Stomach (tissue), 4 donors: ENCODE results near the gene SERPINA5.

Source experiments
- EP300 ChIP-seq: sonication (generic); formaldehyde crosslinking; IDR thresholded peaks from one replicate; pipeline ENCODE4 v1.6.1; 2017; ENCODE audit warnings: antibody characterized with exemption
- POLR2A ChIP-seq, 4 donors: fragments of 450-650 bp; IDR thresholded peaks; one replicate each; pipeline ENCODE4 v1.6.1; 2016; ENCODE audit warnings: antibody characterized with exemption in 4 of 4, control low read depth in 2 of 4, mild to moderate bottlenecking in 1 of 4, moderate library complexity in 1 of 4
- POLR2AphosphoS5 ChIP-seq, 3 donors: sonication (generic); formaldehyde crosslinking; IDR thresholded peaks; one replicate each; pipeline ENCODE4 v1.6.1; 2016; ENCODE audit warnings: antibody characterized with exemption in 3 of 3
- TF ChIP-seq, protein P1 (sequence below), 7 experiments: fragments of 450-650 bp in 4 of 7; fragments of 200-600 bp in 3 of 7; sonication (generic) in 3 of 7; IDR thresholded peaks; one replicate each; pipeline ENCODE4 v1.5.1; 2016 to 2019; ENCODE audit warnings: antibody characterized with exemption in 7 of 7, control low read depth in 2 of 7, mild to moderate bottlenecking in 1 of 7

DNA sequence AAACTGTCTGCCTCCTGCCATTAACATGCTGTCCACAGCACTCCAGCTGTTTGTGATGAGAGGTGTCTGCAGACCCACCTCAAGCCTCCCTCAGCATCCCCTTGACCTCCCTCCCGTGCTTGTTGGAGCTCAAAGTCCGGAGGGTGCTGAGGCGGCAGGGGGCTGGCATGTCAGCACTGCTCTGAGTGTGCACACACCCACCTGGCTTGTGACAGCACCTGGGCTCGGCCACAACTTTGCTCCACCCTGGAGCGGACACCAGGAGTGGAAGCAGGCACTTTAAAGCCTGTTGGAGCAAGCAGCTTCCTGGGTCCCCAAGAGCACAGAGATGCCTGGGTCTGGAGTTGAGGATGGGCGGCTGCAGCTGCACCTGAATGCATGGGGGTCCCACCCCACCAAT is 51.9 kb downstream of the SERPINA5 start:
- no peak for TF ChIP-seq EP300
- TF ChIP-seq, protein P1, sequence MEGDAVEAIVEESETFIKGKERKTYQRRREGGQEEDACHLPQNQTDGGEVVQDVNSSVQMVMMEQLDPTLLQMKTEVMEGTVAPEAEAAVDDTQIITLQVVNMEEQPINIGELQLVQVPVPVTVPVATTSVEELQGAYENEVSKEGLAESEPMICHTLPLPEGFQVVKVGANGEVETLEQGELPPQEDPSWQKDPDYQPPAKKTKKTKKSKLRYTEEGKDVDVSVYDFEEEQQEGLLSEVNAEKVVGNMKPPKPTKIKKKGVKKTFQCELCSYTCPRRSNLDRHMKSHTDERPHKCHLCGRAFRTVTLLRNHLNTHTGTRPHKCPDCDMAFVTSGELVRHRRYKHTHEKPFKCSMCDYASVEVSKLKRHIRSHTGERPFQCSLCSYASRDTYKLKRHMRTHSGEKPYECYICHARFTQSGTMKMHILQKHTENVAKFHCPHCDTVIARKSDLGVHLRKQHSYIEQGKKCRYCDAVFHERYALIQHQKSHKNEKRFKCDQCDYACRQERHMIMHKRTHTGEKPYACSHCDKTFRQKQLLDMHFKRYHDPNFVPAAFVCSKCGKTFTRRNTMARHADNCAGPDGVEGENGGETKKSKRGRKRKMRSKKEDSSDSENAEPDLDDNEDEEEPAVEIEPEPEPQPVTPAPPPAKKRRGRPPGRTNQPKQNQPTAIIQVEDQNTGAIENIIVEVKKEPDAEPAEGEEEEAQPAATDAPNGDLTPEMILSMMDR (IDR thresholded peaks at IDR 0.05): no peak
- no peak for TF ChIP-seq POLR2A (IDR thresholded peaks at IDR 0.05)
- no peak for TF ChIP-seq POLR2AphosphoS5 (IDR thresholded peaks at IDR 0.05)
